Right hindlimb (tissue), 1 donor: ENCODE measurements around the gene BEGAIN.
A peak's percentile ranks its signal among the peaks of the same experiment; 100 is the strongest.

ENCODE experiments used
- DNase-seq: peaks from one replicate; pipeline ENCODE4 v3.0.0-alpha.2; 2018

The BEGAIN gene

DNA sequence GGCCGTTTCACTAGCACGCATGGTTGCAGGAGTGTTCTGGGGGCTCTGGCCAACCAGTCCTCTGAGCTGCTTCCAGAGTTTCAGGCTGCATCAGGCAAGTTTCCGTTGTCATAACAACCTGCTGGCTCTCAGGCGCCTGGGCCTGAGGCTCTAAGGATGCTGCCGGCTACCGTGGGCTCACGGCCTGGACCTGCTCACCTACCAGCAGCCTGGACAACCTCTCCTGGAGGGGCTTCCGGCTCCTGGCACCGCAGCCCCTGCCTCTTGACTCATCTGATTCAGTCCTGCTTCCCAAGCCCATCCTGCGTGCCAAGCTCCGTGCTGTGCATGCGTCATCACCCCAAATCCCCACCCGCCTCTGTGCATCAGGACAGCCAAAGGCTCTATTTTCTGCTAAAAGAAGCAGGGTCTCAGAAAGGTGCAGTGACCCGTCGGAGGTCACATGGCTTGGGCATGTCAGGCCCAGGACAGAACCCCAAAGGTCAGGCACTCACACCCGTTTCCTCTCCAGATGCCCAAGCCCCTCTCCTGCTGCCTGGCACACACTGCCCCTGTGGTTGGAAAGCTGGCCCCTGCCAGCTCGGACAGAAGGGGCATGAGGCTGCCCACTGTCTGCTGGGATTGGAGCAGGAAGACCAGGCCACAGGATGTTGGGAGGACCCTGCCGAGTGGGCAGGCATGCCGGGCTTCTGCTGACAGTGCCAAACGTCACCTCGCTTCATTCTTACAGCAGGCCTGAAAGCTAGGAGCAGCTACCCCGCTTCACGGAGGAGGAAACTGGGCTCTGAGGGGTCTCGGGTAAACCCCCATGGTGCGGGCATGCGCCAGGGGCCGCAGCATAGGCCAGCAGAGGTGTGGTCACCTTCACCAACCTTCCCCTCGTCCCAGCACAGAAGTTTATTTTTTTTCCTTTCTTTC lies 5.7 kb downstream of the BEGAIN start:
- DNase-seq, result peak; percentile 18

GRCh38 chr14:100580316-100581227 lies 6.6 kb downstream of the BEGAIN start:
- peak; percentile 4 for DNase-seq

GRCh38 chr14:100578552-100578951 lies 8.7 kb downstream of the BEGAIN start:
- DNase-seq, result peak; percentile 4

- peak; percentile 14 for DNase-seq
These were observed 9.2 kb downstream of the BEGAIN start for GRCh38 chr14:100577986-100578431.

GRCh38 chr14:100577321-100577985 lies 9.8 kb downstream of the BEGAIN start:
- peak; percentile 13 for DNase-seq

DNA sequence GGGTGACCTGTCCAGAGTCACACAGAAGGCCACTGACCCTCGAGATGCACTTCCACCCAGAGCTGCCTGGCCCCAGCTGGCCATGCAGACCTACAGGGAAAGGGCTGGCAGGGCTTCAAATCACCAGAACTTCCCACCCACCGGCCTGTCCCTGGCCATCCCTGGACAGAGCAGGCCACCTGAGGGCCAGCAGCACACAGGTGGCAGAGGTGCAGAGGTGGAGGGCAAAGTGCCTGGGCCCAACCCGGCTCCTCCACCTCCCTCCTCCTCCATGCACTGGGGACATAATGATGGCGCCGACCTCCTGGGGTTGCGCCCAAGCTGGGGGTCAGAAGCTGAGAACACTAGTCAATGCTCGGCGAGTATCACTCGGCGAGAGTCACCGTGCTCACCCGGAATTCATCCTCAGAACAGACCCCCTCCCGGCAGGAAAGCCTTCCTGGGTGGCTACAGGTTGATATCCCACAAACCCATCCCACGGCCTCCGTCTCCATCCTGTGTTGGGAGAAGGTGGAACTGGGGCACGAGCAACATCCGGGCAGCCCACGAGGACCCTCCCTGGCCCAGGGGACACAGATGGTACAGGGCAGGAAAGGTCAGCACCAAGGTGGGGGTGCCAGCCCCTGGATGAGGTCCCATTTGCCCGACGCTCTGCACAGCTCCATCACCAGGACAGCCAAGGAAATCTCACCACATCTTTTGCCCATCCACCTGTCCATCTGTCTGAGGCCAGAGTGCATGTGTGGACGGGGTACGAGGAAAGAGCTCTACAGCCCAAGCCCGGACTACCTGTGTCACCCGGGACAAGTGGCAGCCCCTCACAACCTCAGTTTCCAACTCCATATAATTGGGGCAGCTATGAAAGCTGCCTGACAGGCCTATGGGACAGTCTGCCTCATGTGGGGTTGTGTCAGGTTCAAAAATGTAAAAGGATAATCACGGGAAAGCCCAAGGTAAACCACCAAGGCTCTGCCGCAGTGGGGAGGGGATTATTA lies 10.8 kb downstream of the BEGAIN start:
- peak; percentile 11 for DNase-seq

- peak; percentile 8 for DNase-seq
These were observed 11.8 kb downstream of the BEGAIN start for GRCh38 chr14:100575266-100575995.

- no peak for DNase-seq
These were observed 12.6 kb downstream of the BEGAIN start for GRCh38 chr14:100574642-100575031.

GRCh38 chr14:100573757-100574641 lies 13.2 kb downstream of the BEGAIN start:
- no peak for DNase-seq

DNA sequence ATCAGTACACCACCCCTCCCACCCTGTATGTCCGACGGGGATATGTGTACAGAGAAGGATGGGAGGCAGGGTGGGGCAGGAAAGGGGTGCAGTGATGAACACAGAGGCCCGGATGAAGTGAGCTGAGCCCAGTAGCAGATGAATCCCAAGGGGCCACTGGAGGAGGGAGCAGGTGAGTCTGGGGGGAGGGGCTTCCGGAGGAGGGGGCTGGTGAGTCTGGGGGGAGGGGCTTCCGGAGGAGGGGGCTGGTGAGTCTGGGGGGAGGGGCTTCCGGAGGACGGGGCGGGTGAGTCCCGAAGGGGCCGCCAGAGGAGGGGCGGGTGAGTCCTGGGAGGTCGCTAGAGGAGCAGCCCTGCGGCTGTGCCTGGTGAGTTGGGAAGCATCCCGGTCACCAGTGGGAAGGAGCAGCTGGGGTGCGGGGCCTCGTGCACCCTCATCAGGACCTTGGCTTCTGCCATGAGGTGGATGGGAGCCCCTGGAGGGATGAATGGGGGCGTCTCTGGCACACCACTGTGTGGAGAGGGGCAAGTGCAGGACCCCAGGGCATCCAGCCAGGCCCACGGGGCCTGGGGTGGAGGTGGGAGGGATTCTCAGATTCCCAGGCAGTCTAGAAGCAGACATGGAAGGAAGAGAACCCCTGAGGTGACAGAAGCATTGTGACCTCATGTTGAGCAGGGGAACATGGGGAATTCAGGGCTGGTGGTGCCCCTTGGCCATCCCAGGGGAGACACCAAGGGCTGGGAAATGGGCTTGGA lies 14.0 kb downstream of the BEGAIN start:
- DNase-seq, result no peak

DNA sequence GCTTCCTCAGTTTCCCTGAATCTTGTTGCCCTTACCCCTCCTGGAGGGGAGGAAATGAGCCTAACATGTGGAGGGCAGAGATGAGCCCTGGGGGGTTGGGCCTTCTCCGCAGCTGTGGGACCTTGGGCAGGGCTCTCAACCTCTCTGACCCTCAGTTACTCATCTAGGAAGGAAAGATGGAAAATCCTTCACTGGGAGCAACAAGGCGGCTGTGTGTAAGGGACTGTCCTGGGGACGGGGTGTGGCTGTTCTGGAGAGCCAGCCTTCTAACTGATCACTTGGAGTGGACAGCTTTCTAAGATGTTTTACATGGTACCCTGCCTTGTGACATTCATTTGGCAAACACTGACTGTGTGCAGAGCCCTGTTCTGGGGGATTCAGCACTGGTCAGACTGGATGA lies 14.7 kb downstream of the BEGAIN start:
- no peak for DNase-seq

- no peak for DNase-seq
These were observed 15.4 kb downstream of the BEGAIN start for GRCh38 chr14:100571837-100572236.

GRCh38 chr14:100570726-100571454 lies 16.3 kb downstream of the BEGAIN start:
- no peak for DNase-seq

GRCh38 chr14:100569734-100570286 lies 17.4 kb downstream of the BEGAIN start:
- DNase-seq, result no peak

DNA sequence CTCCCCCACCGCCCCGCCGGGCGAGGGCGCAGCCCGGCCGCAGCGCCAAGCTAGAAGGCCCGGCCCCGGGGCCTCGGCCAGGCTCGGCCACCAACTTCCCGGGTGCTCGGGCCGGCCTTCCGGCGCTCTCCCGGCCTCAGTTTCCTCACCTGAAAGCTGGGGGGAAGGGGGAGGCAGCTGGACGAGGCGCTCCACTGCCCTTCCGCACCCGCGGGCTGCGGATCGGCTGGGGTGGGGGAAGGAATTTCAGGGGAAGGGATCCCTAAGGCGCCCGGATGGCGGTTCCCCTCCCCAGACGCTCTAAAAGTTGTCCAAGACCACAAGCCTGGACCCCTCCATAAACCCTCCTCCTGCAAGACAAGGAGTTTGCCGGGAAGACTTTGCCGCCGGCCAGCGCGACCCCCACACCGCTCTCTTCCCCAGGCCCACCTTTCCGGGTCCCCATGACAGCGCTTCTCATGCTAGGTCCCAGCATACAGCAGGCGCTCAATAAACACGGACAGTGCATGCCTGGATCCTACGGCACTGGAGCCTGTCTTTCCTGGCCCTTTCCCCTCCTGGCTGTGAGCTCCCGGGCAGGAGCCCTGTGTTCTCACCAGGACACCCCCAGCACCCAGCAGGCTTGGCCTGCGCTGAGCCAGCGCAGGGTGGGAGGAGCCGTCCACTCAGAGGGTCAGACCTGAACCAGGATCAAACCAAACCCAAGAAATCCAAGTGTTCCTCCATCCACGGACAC lies 18.1 kb downstream of the BEGAIN start:
- no peak for DNase-seq

GRCh38 chr14:100568164-100568997 lies 18.8 kb downstream of the BEGAIN start:
- no peak for DNase-seq

DNA sequence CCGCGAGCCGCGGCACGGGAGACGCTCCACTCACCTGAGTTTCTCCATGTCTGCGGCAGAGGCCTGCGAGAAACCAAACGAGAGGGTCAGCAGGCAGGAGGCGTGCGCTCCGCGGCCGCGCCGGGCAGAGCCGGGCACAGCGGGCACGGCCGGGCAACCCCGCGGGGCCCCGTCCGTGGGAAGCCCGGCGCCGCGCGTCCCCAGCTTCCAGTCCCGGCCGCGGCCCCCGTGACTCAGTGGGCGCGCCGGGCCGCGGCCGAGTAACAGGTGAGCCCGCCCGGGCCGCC lies 19.4 kb downstream of the BEGAIN start:
- DNase-seq, result no peak
